WTC11 (cell line): ENCODE data around the gene SEC16B. TPM values are rescaled to one million over a fixed set of nuclear protein-coding genes. Genes with fewer than 3 reads are reported as not detected.

Experiments
- ATAC-seq: fragments of 200-7000 bp; cut with Tn5 transposase; 2 replicates; pipeline ENCODE4 v1.10.0; 2021; ENCODE audit warnings: mild to moderate bottlenecking, moderate library complexity
- CTCF ChIA-PET: fragments of 300-600 bp; sonication (Branson Sonifier 250); formaldehyde crosslinking; loops from one replicate; lab custom pipeline; 2021; ENCODE audit warnings: antibody characterized with exemption; lab: Charles Lee
- POLR2A ChIA-PET: fragments of 350-600 bp; sonication (Branson Sonifier 250); formaldehyde crosslinking; loops from one replicate; lab custom pipeline; 2021; ENCODE audit warnings: antibody characterized with exemption; lab: Charles Lee
- DNase-seq: peaks from one replicate; pipeline ENCODE4 v3.0.0; 2021; ENCODE audit warnings: low spot score
- H3K27ac Mint-ChIP-seq: 2 replicates; pipeline ENCODE4 v1.8.0; 2021; ENCODE audit warnings: mixed read lengths
- H3K27me3 Mint-ChIP-seq: 2 replicates; pipeline ENCODE4 v1.8.0; 2021; ENCODE audit warnings: low read depth, mild to moderate bottlenecking, moderate library complexity, mixed read lengths
- H3K36me3 Mint-ChIP-seq: 2 replicates; pipeline ENCODE4 v1.8.0; 2021; ENCODE audit warnings: mixed read lengths
- H3K4me1 Mint-ChIP-seq: 2 replicates; pipeline ENCODE4 v1.8.0; 2022; ENCODE audit warnings: mixed read lengths
- H3K4me3 Mint-ChIP-seq: 2 replicates; pipeline ENCODE4 v1.8.0; 2021; ENCODE audit warnings: mild to moderate bottlenecking, moderate library complexity, mixed read lengths
- H3K9me3 Mint-ChIP-seq: 2 replicates; pipeline ENCODE4 v1.8.0; 2021; ENCODE audit warnings: mixed read lengths
- ERG ChIP-seq: fragments of 250-450 bp; sonication (Bioruptor Pico); IDR thresholded peaks from 2 replicates; pipeline ENCODE4 v1.8.0; 2021; ENCODE audit warnings: mild to moderate bottlenecking
- ESRRA ChIP-seq: sonication (generic); formaldehyde crosslinking; IDR thresholded peaks from 2 replicates; pipeline ENCODE4 v1.8.1; 2022; ENCODE audit warnings: mild to moderate bottlenecking, missing genetic modification reagents, borderline replicate concordance
- FOXP4 ChIP-seq: sonication (generic); formaldehyde crosslinking; IDR thresholded peaks from 2 replicates; pipeline ENCODE4 v1.8.0; 2022; ENCODE audit warnings: mild to moderate bottlenecking, missing genetic modification reagents
- GRHL2 ChIP-seq: fragments of 250-450 bp; sonication (Bioruptor Pico); IDR thresholded peaks from 2 replicates; pipeline ENCODE4 v1.8.0; 2022; ENCODE audit warnings: mild to moderate bottlenecking, moderate library complexity; ENCODE audit not compliant: insufficient replicate concordance, severe bottlenecking
- HMGA2 ChIP-seq: fragments of 250-450 bp; sonication (Bioruptor Pico); IDR thresholded peaks from 2 replicates; pipeline ENCODE4 v1.4.0; 2021; ENCODE audit warnings: mild to moderate bottlenecking, moderate library complexity
- HMGXB4 ChIP-seq: sonication (generic); formaldehyde crosslinking; IDR thresholded peaks from 2 replicates; pipeline ENCODE4 v1.8.1; 2023; ENCODE audit warnings: mild to moderate bottlenecking, moderate library complexity, missing genetic modification reagents
- IRF2 ChIP-seq: sonication (generic); formaldehyde crosslinking; IDR thresholded peaks from 2 replicates; pipeline ENCODE4 v1.8.0; 2022; ENCODE audit warnings: low read depth, missing genetic modification reagents, borderline replicate concordance
- MAX ChIP-seq: sonication (generic); formaldehyde crosslinking; IDR thresholded peaks from 2 replicates; pipeline ENCODE4 v1.8.0; 2022; ENCODE audit warnings: mild to moderate bottlenecking, missing genetic modification reagents
- MLX ChIP-seq: sonication (generic); formaldehyde crosslinking; IDR thresholded peaks from 2 replicates; pipeline ENCODE4 v1.8.1; 2023; ENCODE audit warnings: mild to moderate bottlenecking, missing genetic modification reagents, moderate library complexity
- NFATC4 ChIP-seq: fragments of 250-450 bp; sonication (Bioruptor Pico); IDR thresholded peaks from 2 replicates; pipeline ENCODE4 v1.9.0; 2021; ENCODE audit warnings: mild to moderate bottlenecking
- NFE2L1 ChIP-seq: sonication (generic); formaldehyde crosslinking; IDR thresholded peaks from 2 replicates; pipeline ENCODE4 v1.8.1; 2023; ENCODE audit warnings: missing genetic modification reagents
- NFYB ChIP-seq: sonication (generic); formaldehyde crosslinking; conservative IDR thresholded peaks from 2 replicates; pipeline ENCODE4 v1.8.0; 2022; ENCODE audit warnings: low read depth, missing genetic modification reagents
- NR1H2 ChIP-seq: sonication (generic); formaldehyde crosslinking; IDR thresholded peaks from 2 replicates; pipeline ENCODE4 v1.9.0; 2021; ENCODE audit warnings: mild to moderate bottlenecking, moderate library complexity, missing genetic modification reagents
- NR3C1 ChIP-seq: sonication (generic); formaldehyde crosslinking; conservative IDR thresholded peaks from 2 replicates; pipeline ENCODE4 v1.8.1; 2023; ENCODE audit warnings: low read depth, mild to moderate bottlenecking, missing genetic modification reagents
- OVOL2 ChIP-seq: fragments of 250-450 bp; sonication (Bioruptor Pico); IDR thresholded peaks from 2 replicates; pipeline ENCODE4 v1.9.0; 2021; ENCODE audit warnings: mild to moderate bottlenecking, borderline replicate concordance
- TCF7 ChIP-seq: sonication (generic); formaldehyde crosslinking; IDR thresholded peaks from 2 replicates; pipeline ENCODE4 v1.8.0; 2022; ENCODE audit warnings: mild to moderate bottlenecking, low read depth, missing genetic modification reagents, moderate library complexity
- TEAD1 ChIP-seq: sonication (generic); formaldehyde crosslinking; IDR thresholded peaks from 2 replicates; pipeline ENCODE4 v1.8.0; 2022; ENCODE audit warnings: mild to moderate bottlenecking, missing genetic modification reagents
- USF1 ChIP-seq: sonication (generic); formaldehyde crosslinking; IDR thresholded peaks from 2 replicates; pipeline ENCODE4 v1.8.0; 2022; ENCODE audit warnings: mild to moderate bottlenecking, missing genetic modification reagents
- USF2 ChIP-seq: sonication (generic); formaldehyde crosslinking; IDR thresholded peaks from 2 replicates; pipeline ENCODE4 v1.8.1; 2023; ENCODE audit warnings: mild to moderate bottlenecking, missing genetic modification reagents, moderate library complexity
- ZBTB21 ChIP-seq: sonication (generic); formaldehyde crosslinking; IDR thresholded peaks from 2 replicates; pipeline ENCODE4 v1.8.1; 2023; ENCODE audit warnings: mild to moderate bottlenecking, missing genetic modification reagents, borderline replicate concordance
- ZNF219 ChIP-seq: sonication (generic); formaldehyde crosslinking; IDR thresholded peaks from 2 replicates; pipeline ENCODE4 v1.8.0; 2023; ENCODE audit warnings: missing genetic modification reagents, mild to moderate bottlenecking, borderline replicate concordance
- ZNF263 ChIP-seq: sonication (generic); formaldehyde crosslinking; IDR thresholded peaks from 2 replicates; pipeline ENCODE4 v1.8.1; 2022; ENCODE audit warnings: low read depth, mild to moderate bottlenecking, moderate library complexity, missing genetic modification reagents
- total RNA-seq: library from RNA; stranded (reverse); gene quantifications from 3 replicates; pipeline ENCODE4 v1.2.3, GENCODE V29; 2021

SEC16B gene
- total RNA-seq, 1 experiment from 2014 or later, result 0.90 TPM

GRCh38 chr1:177960939-177961622 lies 8.8 kb downstream of the SEC16B start:
- 0 out of 2 replicates have a peak overlapping the region, but pooled peaks have one; percentile 34 for H3K27ac Mint-ChIP-seq
- H3K4me3 Mint-ChIP-seq, result no peak overlapping the region
- DNase-seq, result no peak
- TF ChIP-seq IRF2 (CRISPR knock-in tag) (no peak), HMGXB4 (no peak)
- peaks cover 16% of the 10 kb centered on the region for H3K4me1 Mint-ChIP-seq
- ChIA-PET CTCF (interaction anchor here (1.6 kb wide), 1 partner anchor 540 kb away, joined by 4 read pairs; no protein-coding TSS in a partner anchor), POLR2A (no interaction called here)
- no peak for ATAC-seq
- H3K9me3 Mint-ChIP-seq, result no peaks in the 10 kb centered on the region
- H3K36me3 Mint-ChIP-seq, result no peaks in the 10 kb centered on the region
- no peaks in the 10 kb centered on the region for H3K27me3 Mint-ChIP-seq

- H3K4me3 Mint-ChIP-seq, result no peak overlapping the region
- DNase-seq (no peak), ATAC-seq (peak; percentile 60)
- peaks cover 16% of the 10 kb centered on the region for H3K4me1 Mint-ChIP-seq
- TF ChIP-seq ZBTB21 (CRISPR knock-in tag) (no peak), NR3C1 (CRISPR knock-in tag) (no peak), MAX (no peak), USF1 (CRISPR knock-in tag) (no peak), MLX (no peak), ZNF219 (CRISPR knock-in tag) (no peak), NFATC4 (no peak), FOXP4 (CRISPR knock-in tag) (no peak), TCF7 (CRISPR knock-in tag) (no peak), HMGA2 (no peak), ESRRA (no peak), NFE2L1 (CRISPR knock-in tag) (no peak), GRHL2 (CRISPR knock-in tag) (no peak), NR1H2 (CRISPR knock-in tag) (no peak), TEAD1 (no peak), USF2 (no peak), NFYB (CRISPR knock-in tag) (no peak), OVOL2 (CRISPR knock-in tag) (no peak), ZNF263 (CRISPR knock-in tag) (no peak), ERG (CRISPR knock-in tag) (no peak)
- H3K27me3 Mint-ChIP-seq, result no peaks in the 10 kb centered on the region
- H3K36me3 Mint-ChIP-seq, result no peaks in the 10 kb centered on the region
- CTCF ChIA-PET, result no interaction called here
- H3K27ac Mint-ChIP-seq, result no peak overlapping the region
- POLR2A ChIA-PET, result no interaction called here
- no peaks in the 10 kb centered on the region for H3K9me3 Mint-ChIP-seq
These were observed 9.9 kb downstream of the SEC16B start for GRCh38 chr1:177959811-177960515.
